Esophagus squamous epithelium (tissue), 4 donors: ENCODE measurements around the gene TNFSF13.

ENCODE experiments used
- POLR2A ChIP-seq, 4 donors: fragments of 450-650 bp; IDR thresholded peaks; one replicate each; pipeline ENCODE4 v1.6.1; 2017; ENCODE audit warnings: antibody characterized with exemption in 4 of 4, mild to moderate bottlenecking in 4 of 4, moderate library complexity in 3 of 4
- TF ChIP-seq, protein P1 (sequence below), 6 experiments: fragments of 450-650 bp in 4 of 6; fragments of 200-600 bp in 2 of 6; sonication (generic) in 2 of 6; IDR thresholded peaks; one replicate each; pipeline ENCODE4 v1.5.1; 2016 to 2019; ENCODE audit warnings: antibody characterized with exemption in 6 of 6, mild to moderate bottlenecking in 4 of 6, moderate library complexity in 4 of 6

- TF ChIP-seq POLR2A (IDR thresholded peaks at IDR 0.05), result no peak
- TF ChIP-seq, protein P1, sequence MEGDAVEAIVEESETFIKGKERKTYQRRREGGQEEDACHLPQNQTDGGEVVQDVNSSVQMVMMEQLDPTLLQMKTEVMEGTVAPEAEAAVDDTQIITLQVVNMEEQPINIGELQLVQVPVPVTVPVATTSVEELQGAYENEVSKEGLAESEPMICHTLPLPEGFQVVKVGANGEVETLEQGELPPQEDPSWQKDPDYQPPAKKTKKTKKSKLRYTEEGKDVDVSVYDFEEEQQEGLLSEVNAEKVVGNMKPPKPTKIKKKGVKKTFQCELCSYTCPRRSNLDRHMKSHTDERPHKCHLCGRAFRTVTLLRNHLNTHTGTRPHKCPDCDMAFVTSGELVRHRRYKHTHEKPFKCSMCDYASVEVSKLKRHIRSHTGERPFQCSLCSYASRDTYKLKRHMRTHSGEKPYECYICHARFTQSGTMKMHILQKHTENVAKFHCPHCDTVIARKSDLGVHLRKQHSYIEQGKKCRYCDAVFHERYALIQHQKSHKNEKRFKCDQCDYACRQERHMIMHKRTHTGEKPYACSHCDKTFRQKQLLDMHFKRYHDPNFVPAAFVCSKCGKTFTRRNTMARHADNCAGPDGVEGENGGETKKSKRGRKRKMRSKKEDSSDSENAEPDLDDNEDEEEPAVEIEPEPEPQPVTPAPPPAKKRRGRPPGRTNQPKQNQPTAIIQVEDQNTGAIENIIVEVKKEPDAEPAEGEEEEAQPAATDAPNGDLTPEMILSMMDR (IDR thresholded peaks at IDR 0.05), result no peak
Measured at GRCh38 chr17:7558544-7559319, at the start of gene TNFSF13.
